NB4 (cell line): ENCODE measurements around the gene NRAS.

Experiments used
- DNase-seq: peaks from one replicate; pipeline ENCODE4 v3.0.0; 2010; ENCODE audit warnings: low read depth
- H3K4me3 ChIP-seq: one replicate; pipeline ENCODE4 v1.5.1; 2011; ENCODE audit warnings: mild to moderate bottlenecking, low read depth, low read length, moderate library complexity
- CTCF ChIP-seq: IDR thresholded peaks from one replicate; pipeline ENCODE4 v1.5.1; 2012; ENCODE audit warnings: low read depth, low read length
- MYC ChIP-seq: IDR thresholded peaks from 2 replicates; pipeline ENCODE4 v1.6.1; 2011; ENCODE audit warnings: low read depth, low read length
- POLR2A ChIP-seq: IDR thresholded peaks from 2 replicates; pipeline ENCODE4 v1.6.1; 2011; ENCODE audit warnings: mild to moderate bottlenecking; ENCODE audit not compliant: insufficient read length; ENCODE audit errors: extremely low read depth
- TF ChIP-seq, protein P1 (sequence below): IDR thresholded peaks from 2 replicates; pipeline ENCODE4 v1.6.1; 2011; ENCODE audit warnings: low read depth, low read length

Gene NRAS

DNA sequence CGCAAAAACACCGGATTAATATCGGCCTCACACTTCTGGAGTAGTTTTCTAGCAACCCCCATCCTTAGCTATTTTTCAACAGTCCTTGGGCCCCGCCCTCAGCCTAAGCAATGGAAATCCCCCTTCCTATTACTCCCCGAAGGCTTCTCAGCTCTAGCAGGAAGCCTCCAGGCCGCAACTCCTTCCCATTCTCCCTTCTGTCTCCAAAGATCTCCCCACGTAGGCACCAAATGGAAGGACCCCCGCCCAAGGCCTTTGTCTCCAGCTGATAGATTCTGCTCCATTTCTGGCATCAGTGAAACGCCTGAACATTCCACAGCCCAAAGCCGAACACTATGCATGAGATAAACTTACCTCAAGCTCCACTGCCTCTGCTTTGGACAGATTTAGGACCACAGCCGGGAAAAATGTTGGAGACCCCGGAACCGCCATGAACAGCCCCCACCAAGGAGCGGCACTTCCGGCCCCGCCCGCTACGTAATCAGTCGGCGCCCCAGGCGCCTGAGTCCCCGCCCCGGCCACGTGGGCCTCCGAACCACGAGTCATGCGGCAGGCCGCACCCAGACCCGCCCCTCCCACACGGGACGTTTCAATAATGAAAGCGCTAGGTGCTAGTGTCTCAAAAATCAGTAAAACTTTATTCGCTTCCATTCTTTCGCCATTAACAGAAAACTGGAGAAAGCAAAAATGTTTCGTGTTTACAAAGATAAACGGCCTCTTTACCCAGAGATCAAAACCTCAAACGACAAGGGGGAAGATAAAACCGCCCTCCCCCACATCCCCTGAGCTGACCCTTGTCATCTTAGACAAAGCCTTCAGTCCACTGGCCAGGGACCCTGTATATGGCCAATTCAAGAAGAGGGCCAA is at the start of gene NRAS:
NRAS (minus strand) TSS at position 468 of the 867 bp plus-strand sequence. CDS start 611 bp downstream, outside the sequence.
- TF ChIP-seq POLR2A (peak; percentile 59), CTCF (no peak), MYC (peak; percentile 100)
- TF ChIP-seq, protein P1, sequence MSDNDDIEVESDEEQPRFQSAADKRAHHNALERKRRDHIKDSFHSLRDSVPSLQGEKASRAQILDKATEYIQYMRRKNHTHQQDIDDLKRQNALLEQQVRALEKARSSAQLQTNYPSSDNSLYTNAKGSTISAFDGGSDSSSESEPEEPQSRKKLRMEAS, result peak; percentile 99
- H3K4me3 ChIP-seq, result peak within 1 kb of the TSS; percentile 94
- peak; percentile 92 for DNase-seq

- peak; percentile 19 for DNase-seq
These were observed 48.1 kb upstream of the NRAS start for GRCh38 chr1:114764689-114765088.

DNA sequence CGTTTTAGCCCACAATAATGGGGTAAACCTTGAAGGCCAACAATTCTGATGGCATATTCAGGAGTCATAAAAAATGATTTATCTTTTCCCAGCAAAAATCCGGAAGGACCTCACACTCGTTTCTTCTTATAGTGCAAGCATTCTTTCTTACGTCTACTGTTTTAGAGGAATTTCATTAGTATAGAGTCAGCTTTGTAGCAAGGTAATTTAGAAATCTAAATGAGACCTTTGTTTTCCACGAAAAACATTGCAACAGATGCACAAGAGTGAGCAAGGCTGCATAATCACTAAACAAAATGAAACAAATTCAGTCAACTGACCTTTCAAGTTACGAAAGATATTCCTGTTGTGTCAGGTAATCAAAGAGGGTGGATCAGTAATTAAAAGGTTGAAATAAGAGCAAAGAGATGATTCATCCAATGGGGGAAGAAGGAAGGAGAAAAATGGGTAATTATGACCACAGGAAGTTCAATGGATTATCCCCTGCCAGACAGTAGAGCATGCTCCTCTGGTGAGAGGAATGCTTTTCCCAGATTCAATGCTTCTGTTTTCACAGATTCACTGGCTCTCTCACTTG is 41.8 kb upstream of the NRAS start:
- H3K4me3 ChIP-seq, result peak overlapping the region; percentile 97
- no peak for TF ChIP-seq CTCF
- DNase-seq, result peak; percentile 27

More at GRCh38 chr1:114764689-114765088, 48.1 kb upstream of the NRAS start:
- H3K4me3 ChIP-seq, result no peak overlapping the region
- TF ChIP-seq POLR2A (no peak), CTCF (no peak), MYC (no peak)
- TF ChIP-seq, protein P1, result no peak

- peak; percentile 70 for TF ChIP-seq MYC
- TF ChIP-seq CTCF, result peak; percentile 31
- TF ChIP-seq, protein P1, result peak; percentile 85
- peak; percentile 96 for TF ChIP-seq POLR2A
- peak; percentile 97 for DNase-seq
- peak within 1 kb of the TSS; percentile 97 for H3K4me3 ChIP-seq
These were observed 41.1 kb upstream of the NRAS start, which contains the start of gene CSDE1 for GRCh38 chr1:114757455-114758255. Gene CSDE1, minus strand, starts transcription at chr1:114757984. Its CDS starts 18,094 bp downstream, at chr1:114739890.

DNA sequence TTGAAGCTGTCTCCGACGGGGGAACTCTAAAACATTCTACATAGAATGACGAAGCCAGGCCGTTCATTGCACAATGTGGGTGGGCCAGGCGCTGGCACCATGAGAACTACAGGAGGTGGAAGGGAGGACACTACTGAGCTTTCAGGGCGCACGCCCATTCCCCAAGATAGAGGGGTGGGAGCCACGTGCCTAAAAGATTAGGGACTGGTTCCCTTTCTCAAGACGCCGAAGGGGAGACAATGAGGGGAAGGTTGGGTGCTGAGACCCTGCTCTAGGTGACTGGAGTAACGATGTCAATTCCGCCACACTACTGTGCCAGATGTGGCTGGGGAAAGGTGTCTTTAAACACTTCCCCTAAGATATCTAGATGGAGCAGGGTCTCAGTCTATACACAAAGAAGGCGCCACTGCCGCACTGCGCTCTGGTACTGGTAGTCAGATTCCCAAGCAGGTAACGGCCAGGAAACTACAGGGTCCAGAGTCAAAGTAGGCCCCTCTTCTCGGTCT is 40.4 kb upstream of the NRAS start:
- TF ChIP-seq, protein P1, result peak; percentile 84
- TF ChIP-seq MYC, result no peak
- DNase-seq, result peak; percentile 82
- peak overlapping the region; percentile 97 for H3K4me3 ChIP-seq
